ENCODE results near the gene CYP4F11.

GRCh38 chr19:15923702-15924101 lies 10.6 kb downstream of the CYP4F11 start:
- TF ChIP-seq POLR2AphosphoS5 (IDR thresholded peaks at IDR 0.05; ENCODE audit: insufficient read depth, low read depth, low read length) (no peak), POLR2A (IDR thresholded peaks at IDR 0.05; ENCODE audit: low read depth, low read length) (no peak), CTCF (IDR thresholded peaks at IDR 0.05; ENCODE audit: extremely low read depth in 1 of 2, insufficient read depth in 1 of 2, low read depth in 1 of 2, low read length in 2 of 2) (no peak)

Data from endothelial cell of umbilical vein (primary cell).